H1 (cell line): ENCODE measurements around the gene ACVRL1. TPM values are rescaled to one million over a fixed set of nuclear protein-coding genes. Genes with fewer than 3 reads are reported as not detected.

Experiments
- BRCA1 ChIP-seq: IDR thresholded peaks from 2 replicates; pipeline ENCODE4 v1.6.1; 2012; ENCODE audit warnings: low read depth, low read length, improper control_type of control experiment
- CHD1 ChIP-seq: IDR thresholded peaks from 2 replicates; pipeline ENCODE4 v1.6.1; 2012; ENCODE audit warnings: low read depth, low read length, improper control_type of control experiment
- KDM5A ChIP-seq: fragments of 200-600 bp; IDR thresholded peaks from 2 replicates; pipeline ENCODE4 v1.7.1; 2012; ENCODE audit warnings: mild to moderate bottlenecking, low read length, inconsistent platforms, mixed read lengths
- NRF1 ChIP-seq: IDR thresholded peaks from 2 replicates; pipeline ENCODE4 v1.6.1; 2011; ENCODE audit warnings: mild to moderate bottlenecking, low read depth, low read length, improper control_type of control experiment
- POU5F1 ChIP-seq: IDR thresholded peaks from 2 replicates; pipeline ENCODE4 v1.6.1; 2011; ENCODE audit warnings: low read depth, mild to moderate bottlenecking, low read length, moderate library complexity
- RFX5 ChIP-seq: IDR thresholded peaks from 2 replicates; pipeline ENCODE4 v1.6.1; 2011; ENCODE audit warnings: low read depth, low read length, improper control_type of control experiment, borderline replicate concordance
- RNF2 ChIP-seq: fragments of 200-900, 300-1000 bp; sonication (generic); IDR thresholded peaks from 2 replicates; pipeline ENCODE4 v1.7.1; 2016; ENCODE audit warnings: borderline replicate concordance, low read depth, mild to moderate bottlenecking, antibody characterized with exemption, low read length; ENCODE audit not compliant: poor library complexity, severe bottlenecking; ENCODE audit errors: missing control alignments
- USF2 ChIP-seq: IDR thresholded peaks from 2 replicates; pipeline ENCODE4 v1.6.1; 2011; ENCODE audit warnings: low read length, improper control_type of control experiment
- polyA plus RNA-seq, 7 experiments: library from polyadenylated mRNA; depleted of rRNA in 3 of 7; stranded (reverse) in 5 of 7; unstranded in 2 of 7; fragments of >200 nt in 5 of 7; fragments of 200-250 nt in 2 of 7; gene quantifications; 1 replicate in 5 of 7; 2 replicates in 1 of 7; 4 replicates in 1 of 7; pipeline versions ENCODE4 v1.2.1 to v1.2.3, GENCODE V29; 2011 to 2013; ENCODE audit warnings: missing spikeins in 2 of 7, mixed read lengths in 2 of 7
- total RNA-seq: library from RNA; stranded (reverse); fragmentation: NEBNext Ultra II Directional; extraction: Animal tissue kit (Norgen Biotek cat#: 25700); gene quantifications from 2 replicates; pipeline ENCODE4 v1.2.1, GENCODE V29; 2021

The ACVRL1 gene
- total and polyA plus RNA-seq, 2 of the 8 experiments (the other 6 are each of a cell fraction or from before 2014, with no cell fraction given), result 0.09 to 0.35 TPM

- no peak for TF ChIP-seq USF2
- TF ChIP-seq KDM5A, result no peak
- TF ChIP-seq BRCA1, result no peak
- no peak for TF ChIP-seq RFX5
- no peak for TF ChIP-seq CHD1
- TF ChIP-seq NRF1, result no peak
- TF ChIP-seq POU5F1, result no peak
- TF ChIP-seq RNF2, result no peak
Observed at GRCh38 chr12:51942056-51942455, 34.8 kb downstream of the ACVRL1 start (continued).
